Endothelial cell of umbilical vein (primary cell): ENCODE measurements around the gene GRID2IP. TPM values are rescaled to one million over a fixed set of nuclear protein-coding genes. Genes with fewer than 3 reads are reported as not detected.

ENCODE experiments used
- BruUV-seq: library from RNA; stranded (reverse); fragments of 400-500 nt; replicated peaks from 2 replicates; lab custom pipeline; 2021; lab: Mats Ljungman, UMichigan
- CTCF ChIA-PET: fragments of 300-600, 350-600 bp; sonication (Branson Sonifier 250); formaldehyde crosslinking; loops from one replicate; lab custom pipeline; 2021; ENCODE audit warnings: antibody characterized with exemption, inconsistent platforms; lab: Charles Lee
- POLR2A ChIA-PET: fragments of 300-600, 350-600 bp; sonication (Branson Sonifier 250); formaldehyde crosslinking; loops from one replicate; lab custom pipeline; 2021; ENCODE audit warnings: antibody characterized with exemption, inconsistent platforms; lab: Charles Lee
- DNase-seq: peaks from one replicate; pipeline ENCODE4 v3.0.0-alpha.2; 2011; ENCODE audit warnings: low read depth, low spot score
- FAIRE-seq: peaks from 2 replicates; lab custom pipeline; 2011; peaks lifted over from hg19 to GRCh38; lab: Jason Lieb, UNC
- H2AFZ ChIP-seq: 2 replicates; pipeline ENCODE4 v1.6.0; 2012; ENCODE audit warnings: low read depth, low read length, control low read depth, inconsistent platforms
- H3K27ac ChIP-seq: 2 replicates; pipeline ENCODE4 v1.5.1; 2011; ENCODE audit warnings: low read depth, mild to moderate bottlenecking, control low read depth, low read length, moderate library complexity; ENCODE audit not compliant: insufficient read depth
- H3K27me3 ChIP-seq, 2 experiments: 2 replicates each; pipeline versions ENCODE4 v1.6.0 to v1.6.1; 2011; ENCODE audit warnings: low read length in 2 of 2, mixed read lengths in 1 of 2; ENCODE audit not compliant: control insufficient read depth in 2 of 2, insufficient read depth in 2 of 2
- H3K36me3 ChIP-seq, 2 experiments: 2 replicates in 1 of 2; 3 replicates in 1 of 2; pipeline ENCODE4 v1.5.1; 2011; ENCODE audit warnings: low read length in 2 of 2, mild to moderate bottlenecking in 1 of 2, moderate library complexity in 1 of 2; ENCODE audit not compliant: control insufficient read depth in 2 of 2, insufficient read depth in 2 of 2; ENCODE audit errors: extremely low read depth in 1 of 2
- H3K4me1 ChIP-seq: 3 replicates; pipeline ENCODE4 v1.5.1; 2011; ENCODE audit warnings: mild to moderate bottlenecking, low read length; ENCODE audit not compliant: control insufficient read depth, insufficient read depth; ENCODE audit errors: extremely low read depth
- H3K4me2 ChIP-seq: 2 replicates; pipeline ENCODE4 v1.6.1; 2011; ENCODE audit warnings: low read length, control low read depth, mixed read lengths; ENCODE audit not compliant: insufficient read depth
- H3K4me3 ChIP-seq, 3 experiments: fragments of 200-600 bp in 1 of 3; sonication (generic), shearing (Covaris generic) in 1 of 3; replicated peaks in 1 of 3; 2 replicates each; pipeline ENCODE4 v1.5.1; 2011 to 2016; ENCODE audit warnings: control low read depth in 3 of 3, low read length in 3 of 3, mild to moderate bottlenecking in 2 of 3, inconsistent platforms in 1 of 3, low read depth in 1 of 3, moderate library complexity in 1 of 3; ENCODE audit not compliant: insufficient read depth in 1 of 3
- H3K79me2 ChIP-seq: 2 replicates; pipeline ENCODE4 v1.6.0; 2012; ENCODE audit warnings: low read length, inconsistent platforms; ENCODE audit not compliant: control insufficient read depth, insufficient read depth
- H3K9ac ChIP-seq: replicated peaks from 2 replicates; pipeline ENCODE3; 2011; ENCODE audit warnings: low read length, control low read depth; ENCODE audit not compliant: insufficient read depth; ENCODE audit errors: extremely low read depth
- H3K9me1 ChIP-seq: replicated peaks from 3 replicates; pipeline ENCODE4 v1.6.0; 2011; ENCODE audit warnings: mild to moderate bottlenecking, low read length; ENCODE audit not compliant: control insufficient read depth, insufficient read depth; ENCODE audit errors: extremely low read depth
- H3K9me3 ChIP-seq: replicated peaks from 2 replicates; pipeline ENCODE4 v1.5.1; 2012; ENCODE audit warnings: low read length, inconsistent platforms; ENCODE audit not compliant: control insufficient read depth, insufficient read depth
- H4K20me1 ChIP-seq: replicated peaks from 2 replicates; pipeline ENCODE3; 2011; ENCODE audit warnings: mild to moderate bottlenecking, low read length; ENCODE audit not compliant: control insufficient read depth, insufficient read depth; ENCODE audit errors: extremely low read depth
- EZH2 ChIP-seq: IDR thresholded peaks from 2 replicates; pipeline ENCODE4 v1.6.1; 2012; ENCODE audit warnings: borderline replicate concordance, low read depth, mild to moderate bottlenecking, moderate library complexity, low read length, inconsistent platforms; ENCODE audit not compliant: severe bottlenecking
- FOS ChIP-seq: IDR thresholded peaks from 2 replicates; pipeline ENCODE4 v1.6.1; 2011; ENCODE audit warnings: mild to moderate bottlenecking, low read length, moderate library complexity, borderline replicate concordance; ENCODE audit not compliant: insufficient read depth
- GATA2 ChIP-seq: IDR thresholded peaks from 2 replicates; pipeline ENCODE4 v1.7.0; 2011; ENCODE audit warnings: low read depth, mild to moderate bottlenecking, moderate library complexity, mixed read lengths, low read length; ENCODE audit not compliant: insufficient read length, insufficient read depth
- JUN ChIP-seq: IDR thresholded peaks from 2 replicates; pipeline ENCODE4 v1.6.1; 2011; ENCODE audit warnings: borderline replicate concordance, low read depth; ENCODE audit not compliant: insufficient read length, insufficient read depth
- MYC ChIP-seq: IDR thresholded peaks from one replicate; pipeline ENCODE4 v1.6.1; 2011; ENCODE audit warnings: mild to moderate bottlenecking, low read depth, low read length
- POLR2A ChIP-seq: IDR thresholded peaks from 2 replicates; pipeline ENCODE4 v1.6.1; 2012; ENCODE audit warnings: low read depth, mild to moderate bottlenecking, control low read depth, low read length
- POLR2AphosphoS5 ChIP-seq: IDR thresholded peaks from 2 replicates; pipeline ENCODE4 v1.6.1; 2012; ENCODE audit warnings: low read depth, mild to moderate bottlenecking, control low read depth, low read length, moderate library complexity; ENCODE audit not compliant: insufficient read depth
- dilution Hi-C: fragments of 300-500 bp; cut with MboI; formaldehyde crosslinking; loops from one replicate; pipeline ENCODE4 v1.15.0; 2019; ENCODE audit warnings: low sequenced_read_pairs; ENCODE audit not compliant: extremely low pct_ligation_motif_present
- intact Hi-C: fragments of 100-400 bp; cut with micrococcal nuclease; formaldehyde crosslinking; loops from one replicate; pipeline ENCODE4 v1.10.0; 2022
- polyA plus RNA-seq, 4 experiments: library from polyadenylated mRNA; depleted of rRNA in 3 of 4; stranded (reverse) in 3 of 4; unstranded in 1 of 4; fragments of >200 nt; gene quantifications; 2 replicates each; pipeline versions ENCODE4 v1.2.1 to v1.2.3, GENCODE V29; 2011 to 2012; ENCODE audit warnings: missing spikeins in 1 of 4
- total RNA-seq: library from RNA; stranded (reverse); gene quantifications from 2 replicates; pipeline ENCODE4 v1.2.3, GENCODE V29; 2021
- TF ChIP-seq, protein P1 (sequence below): IDR thresholded peaks from 2 replicates; pipeline ENCODE4 v1.6.1; 2011; ENCODE audit not compliant: insufficient read depth, insufficient read length
- TF ChIP-seq, protein P2 (sequence below), 2 donors: IDR thresholded peaks; 1 replicate in 1 of 2; 2 replicates in 1 of 2; pipeline ENCODE4 v1.5.1; 2011; ENCODE audit warnings: low read length in 2 of 2, mild to moderate bottlenecking in 2 of 2, moderate library complexity in 2 of 2, control low read depth in 1 of 2, inconsistent platforms in 1 of 2, low read depth in 1 of 2; ENCODE audit not compliant: insufficient read depth in 1 of 2; ENCODE audit errors: extremely low read depth in 1 of 2

GRID2IP gene
- total and polyA plus RNA-seq, 2 donors (not counting 3 experiments of a cell fraction or from before 2014, with no cell fraction given): not detected

DNA sequence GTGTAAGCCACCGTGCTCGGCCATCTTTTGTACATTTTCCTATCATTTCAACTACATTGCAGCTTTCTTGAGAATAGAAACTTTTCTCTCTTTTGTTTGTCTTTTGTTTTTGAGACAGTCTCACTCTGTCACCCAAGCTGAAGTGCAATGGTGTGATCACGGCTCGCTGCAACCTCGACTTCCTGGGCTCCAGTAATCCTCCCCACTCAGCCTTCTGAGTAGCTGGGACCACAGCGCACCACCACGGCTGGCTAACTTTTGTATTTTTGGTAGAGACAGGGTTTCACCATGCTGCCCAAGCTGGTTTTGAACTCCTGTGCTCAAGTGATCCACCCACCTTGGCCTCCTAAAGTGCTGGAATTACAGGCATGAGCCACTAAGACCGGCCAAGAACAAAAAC, 72.2 kb downstream of the GRID2IP start:
- H3K9ac ChIP-seq: no peak overlapping the region
- peaks cover 10% of the 10 kb centered on the region for H4K20me1 ChIP-seq
- CTCF ChIA-PET: interaction anchor here (1.3 kb wide), 1 partner anchor 36 kb away, joined by 3 read pairs; no protein-coding TSS in a partner anchor
- TF ChIP-seq, protein P1, sequence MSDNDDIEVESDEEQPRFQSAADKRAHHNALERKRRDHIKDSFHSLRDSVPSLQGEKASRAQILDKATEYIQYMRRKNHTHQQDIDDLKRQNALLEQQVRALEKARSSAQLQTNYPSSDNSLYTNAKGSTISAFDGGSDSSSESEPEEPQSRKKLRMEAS: no peak
- TF ChIP-seq EZH2 (no peak), POLR2A (no peak), FOS (no peak), JUN (no peak), POLR2AphosphoS5 (no peak), MYC (no peak), GATA2 (no peak)
- TF ChIP-seq, protein P2, sequence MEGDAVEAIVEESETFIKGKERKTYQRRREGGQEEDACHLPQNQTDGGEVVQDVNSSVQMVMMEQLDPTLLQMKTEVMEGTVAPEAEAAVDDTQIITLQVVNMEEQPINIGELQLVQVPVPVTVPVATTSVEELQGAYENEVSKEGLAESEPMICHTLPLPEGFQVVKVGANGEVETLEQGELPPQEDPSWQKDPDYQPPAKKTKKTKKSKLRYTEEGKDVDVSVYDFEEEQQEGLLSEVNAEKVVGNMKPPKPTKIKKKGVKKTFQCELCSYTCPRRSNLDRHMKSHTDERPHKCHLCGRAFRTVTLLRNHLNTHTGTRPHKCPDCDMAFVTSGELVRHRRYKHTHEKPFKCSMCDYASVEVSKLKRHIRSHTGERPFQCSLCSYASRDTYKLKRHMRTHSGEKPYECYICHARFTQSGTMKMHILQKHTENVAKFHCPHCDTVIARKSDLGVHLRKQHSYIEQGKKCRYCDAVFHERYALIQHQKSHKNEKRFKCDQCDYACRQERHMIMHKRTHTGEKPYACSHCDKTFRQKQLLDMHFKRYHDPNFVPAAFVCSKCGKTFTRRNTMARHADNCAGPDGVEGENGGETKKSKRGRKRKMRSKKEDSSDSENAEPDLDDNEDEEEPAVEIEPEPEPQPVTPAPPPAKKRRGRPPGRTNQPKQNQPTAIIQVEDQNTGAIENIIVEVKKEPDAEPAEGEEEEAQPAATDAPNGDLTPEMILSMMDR (IDR thresholded peaks at IDR 0.05; ENCODE audit: extremely low read depth in 1 of 2, insufficient read depth in 1 of 2, low read depth in 1 of 2, low read length in 2 of 2): no peak
- H3K4me2 ChIP-seq: no peak overlapping the region
- no peaks in the 10 kb centered on the region for H3K9me1 ChIP-seq
- POLR2A ChIA-PET: no interaction called here
- intact Hi-C loops: no loop called here
- peaks cover under 1 to 6% of the 10 kb centered on the region in 2 experiments for H3K36me3 ChIP-seq
- dilution Hi-C loops: no loop called here
- H3K79me2 ChIP-seq: peaks cover 98% of the 10 kb centered on the region
- DNase-seq (no peak), FAIRE-seq (no peak)
- no TSS peak for BruUV-seq
- H3K4me3 ChIP-seq: no peak overlapping the region
- H3K4me1 ChIP-seq: peaks cover 6% of the 10 kb centered on the region
- H3K27ac ChIP-seq: no peak overlapping the region
- no peak overlapping the region for H2AFZ ChIP-seq
- no peaks in the 10 kb centered on the region for H3K27me3 ChIP-seq
- H3K9me3 ChIP-seq: no peaks in the 10 kb centered on the region
